ENCODE data around the gene KCNA3.

DNA sequence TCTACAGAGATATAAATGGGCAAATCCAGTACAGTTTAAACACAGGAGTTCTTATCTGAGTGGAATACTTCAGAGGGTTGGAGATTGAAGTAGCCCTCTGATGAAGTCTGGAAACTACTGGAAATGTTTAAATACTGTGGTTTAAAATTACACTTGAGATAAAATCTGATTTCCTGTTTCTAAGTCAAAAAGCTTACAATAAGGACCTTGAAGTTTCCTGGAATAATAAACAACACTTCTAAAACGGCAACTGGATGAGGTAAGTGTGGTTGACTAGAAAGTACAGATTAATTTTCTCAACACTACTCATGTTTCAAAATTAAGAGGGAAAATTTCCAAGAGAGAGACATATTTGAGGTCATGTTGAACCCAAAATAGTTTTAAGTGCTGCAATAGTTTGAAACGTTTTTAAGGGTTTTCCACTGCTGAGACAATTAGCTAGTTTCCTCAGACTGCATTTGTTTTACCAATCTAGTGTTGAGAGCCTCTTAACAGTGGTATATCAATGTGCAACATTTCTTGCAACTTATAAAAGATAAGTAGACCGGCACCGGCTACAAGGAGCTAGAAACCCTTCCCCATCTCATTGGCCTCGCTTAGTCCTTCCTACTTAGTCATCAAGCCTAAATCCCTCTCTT lies 27.4 kb downstream of the KCNA3 start:
- no peak for TF ChIP-seq POLR2A (IDR thresholded peaks at IDR 0.05)
- TF ChIP-seq, protein P1, sequence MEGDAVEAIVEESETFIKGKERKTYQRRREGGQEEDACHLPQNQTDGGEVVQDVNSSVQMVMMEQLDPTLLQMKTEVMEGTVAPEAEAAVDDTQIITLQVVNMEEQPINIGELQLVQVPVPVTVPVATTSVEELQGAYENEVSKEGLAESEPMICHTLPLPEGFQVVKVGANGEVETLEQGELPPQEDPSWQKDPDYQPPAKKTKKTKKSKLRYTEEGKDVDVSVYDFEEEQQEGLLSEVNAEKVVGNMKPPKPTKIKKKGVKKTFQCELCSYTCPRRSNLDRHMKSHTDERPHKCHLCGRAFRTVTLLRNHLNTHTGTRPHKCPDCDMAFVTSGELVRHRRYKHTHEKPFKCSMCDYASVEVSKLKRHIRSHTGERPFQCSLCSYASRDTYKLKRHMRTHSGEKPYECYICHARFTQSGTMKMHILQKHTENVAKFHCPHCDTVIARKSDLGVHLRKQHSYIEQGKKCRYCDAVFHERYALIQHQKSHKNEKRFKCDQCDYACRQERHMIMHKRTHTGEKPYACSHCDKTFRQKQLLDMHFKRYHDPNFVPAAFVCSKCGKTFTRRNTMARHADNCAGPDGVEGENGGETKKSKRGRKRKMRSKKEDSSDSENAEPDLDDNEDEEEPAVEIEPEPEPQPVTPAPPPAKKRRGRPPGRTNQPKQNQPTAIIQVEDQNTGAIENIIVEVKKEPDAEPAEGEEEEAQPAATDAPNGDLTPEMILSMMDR (IDR thresholded peaks at IDR 0.05): no peak
